ENCODE results near the gene DHRS11. TPM values are rescaled to one million over a fixed set of nuclear protein-coding genes. Genes with fewer than 3 reads are reported as not detected.

DHRS11 gene
- total RNA-seq, 2 donors from 2014 or later: 8.0 to 8.2 TPM

DNA sequence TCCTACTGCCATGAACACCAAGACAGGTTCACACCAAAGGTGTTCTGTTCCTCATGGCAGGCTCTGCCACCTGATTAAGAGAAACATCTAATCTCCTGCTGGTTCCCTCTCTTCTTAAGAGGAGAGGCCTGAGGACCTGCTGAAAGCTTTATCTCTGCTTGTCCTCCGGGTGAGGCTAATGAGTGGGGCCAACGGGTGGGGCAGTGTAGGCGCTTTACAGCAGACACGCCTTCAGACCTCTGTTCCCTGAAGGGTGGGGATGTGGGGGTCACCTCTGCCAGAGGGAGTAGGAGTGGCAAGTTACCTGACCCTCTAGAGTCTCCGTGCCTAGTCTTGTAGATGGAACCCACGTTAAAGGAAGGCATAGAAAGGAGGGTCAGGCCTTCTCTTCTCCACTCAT, 5.5 kb downstream of the DHRS11 start:
- no peak for TF ChIP-seq POLR2A (IDR thresholded peaks at IDR 0.05)
- no peak for TF ChIP-seq POLR2AphosphoS5 (IDR thresholded peaks at IDR 0.05)
- TF ChIP-seq CTCF (IDR thresholded peaks at IDR 0.05): no peak
- H3K4me3 ChIP-seq: no peak overlapping the region
- no peaks in the 10 kb centered on the region for H3K27me3 ChIP-seq (replicated peaks; ENCODE audit: insufficient read depth)
- H3K4me1 ChIP-seq (replicated peaks): peaks cover 4% of the 10 kb centered on the region
- WGBS: 82% methylated on average over 6 of the region's 6 CpGs
- no peaks in the 10 kb centered on the region for H3K36me3 ChIP-seq
- no peak for DNase-seq (ENCODE audit: low spot score)
- H3K27ac ChIP-seq: no peak overlapping the region
- no peaks in the 10 kb centered on the region for H3K9me3 ChIP-seq
- intact Hi-C loops (cut with DNase I): no loop called here

- no peaks in the 10 kb centered on the region for H3K27me3 ChIP-seq (replicated peaks; ENCODE audit: insufficient read depth)
- H3K9me3 ChIP-seq: no peaks in the 10 kb centered on the region
- no peaks in the 10 kb centered on the region for H3K36me3 ChIP-seq
- 93% methylated on average over 11 of the region's 11 CpGs for WGBS
- DNase-seq (ENCODE audit: low spot score): no peak
- intact Hi-C loops (cut with DNase I): no loop called here
- no peak overlapping the region for H3K27ac ChIP-seq
- no peak overlapping the region for H3K4me3 ChIP-seq
- no peaks in the 10 kb centered on the region for H3K4me1 ChIP-seq (replicated peaks)
- TF ChIP-seq CTCF (IDR thresholded peaks at IDR 0.05): no peak
- no peak for TF ChIP-seq POLR2A (IDR thresholded peaks at IDR 0.05)
- no peak for TF ChIP-seq POLR2AphosphoS5 (IDR thresholded peaks at IDR 0.05)
These were observed 6.4 kb downstream of the DHRS11 start for GRCh38 chr17:36597866-36598777.

DNA sequence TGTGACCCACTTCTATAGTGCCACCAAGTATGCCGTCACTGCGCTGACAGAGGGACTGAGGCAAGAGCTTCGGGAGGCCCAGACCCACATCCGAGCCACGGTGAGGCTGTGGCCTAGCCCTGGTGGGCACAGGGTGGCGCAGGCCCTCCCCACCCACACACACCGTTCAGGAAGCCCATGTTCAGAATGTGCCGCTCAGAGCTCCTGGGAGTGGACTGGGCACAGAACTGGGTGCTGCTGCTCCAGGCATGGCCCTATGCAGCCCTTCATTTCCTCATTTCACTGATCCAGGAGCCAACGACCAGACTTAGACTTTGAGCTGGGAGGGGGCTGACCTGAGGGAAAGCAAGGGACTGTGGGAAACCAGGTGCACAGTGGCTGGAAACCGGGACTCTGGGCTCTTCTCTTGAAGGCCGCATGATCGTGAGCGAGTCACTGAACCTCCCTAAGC, 7.3 kb downstream of the DHRS11 start:
- Histone ChIP-seq H3K9me3 (no peaks in the 10 kb centered on the region), H3K27me3 (replicated peaks; ENCODE audit: insufficient read depth) (no peaks in the 10 kb centered on the region), H3K27ac (no peak overlapping the region), H3K4me3 (no peak overlapping the region), H3K36me3 (no peaks in the 10 kb centered on the region), H3K4me1 (replicated peaks) (no peaks in the 10 kb centered on the region)
- 93% methylated on average over 13 of the region's 13 CpGs for WGBS
- no peak for DNase-seq (ENCODE audit: low spot score)
- intact Hi-C loops (cut with DNase I): no loop called here
- TF ChIP-seq POLR2AphosphoS5 (IDR thresholded peaks at IDR 0.05): no peak
- TF ChIP-seq CTCF (IDR thresholded peaks at IDR 0.05): no peak
- no peak for TF ChIP-seq POLR2A (IDR thresholded peaks at IDR 0.05)

GRCh38 chr17:36599546-36600250, 8.0 kb downstream of the DHRS11 start:
- Histone ChIP-seq H3K4me1 (replicated peaks) (no peaks in the 10 kb centered on the region), H3K4me3 (no peak overlapping the region), H3K27ac (no peak overlapping the region), H3K27me3 (replicated peaks; ENCODE audit: insufficient read depth) (no peaks in the 10 kb centered on the region), H3K36me3 (no peaks in the 10 kb centered on the region), H3K9me3 (no peaks in the 10 kb centered on the region)
- intact Hi-C loops (cut with DNase I): no loop called here
- TF ChIP-seq CTCF (IDR thresholded peaks at IDR 0.05) (no peak), POLR2A (IDR thresholded peaks at IDR 0.05) (no peak), POLR2AphosphoS5 (IDR thresholded peaks at IDR 0.05) (no peak)
- no peak for DNase-seq (ENCODE audit: low spot score)
- WGBS: 95% methylated on average over 11 of the region's 11 CpGs
